GM12875 (cell line): ENCODE results near the gene DOCK4.

Experiments used
- H3K4me3 ChIP-seq: one replicate; pipeline ENCODE4 v1.5.1; 2011; ENCODE audit warnings: low read depth, low read length, control low read depth
- CTCF ChIP-seq: IDR thresholded peaks from 2 replicates; pipeline ENCODE4 v1.5.1; 2011; ENCODE audit warnings: low read depth, mild to moderate bottlenecking, control low read depth, inconsistent platforms, low read length, moderate library complexity, borderline replicate concordance; ENCODE audit not compliant: insufficient read depth

The DOCK4 gene

GRCh38 chr7:112067632-112068540, 138.3 kb downstream of the DOCK4 start:
- TF ChIP-seq CTCF, result no peak
- no peak overlapping the region for H3K4me3 ChIP-seq

GRCh38 chr7:112067200-112067599, 139.0 kb downstream of the DOCK4 start:
- TF ChIP-seq CTCF, result no peak
- no peak overlapping the region for H3K4me3 ChIP-seq

GRCh38 chr7:112065758-112066157, 140.4 kb downstream of the DOCK4 start:
- H3K4me3 ChIP-seq, result no peak overlapping the region
- TF ChIP-seq CTCF, result no peak

GRCh38 chr7:112064627-112065385, 141.4 kb downstream of the DOCK4 start:
- H3K4me3 ChIP-seq, result no peak overlapping the region
- no peak for TF ChIP-seq CTCF

- no peak for TF ChIP-seq CTCF
- H3K4me3 ChIP-seq, result no peak overlapping the region
Observed at GRCh38 chr7:112063974-112064373, 142.2 kb downstream of the DOCK4 start.

- no peak overlapping the region for H3K4me3 ChIP-seq
- no peak for TF ChIP-seq CTCF
Observed at GRCh38 chr7:112061051-112061450, 145.1 kb downstream of the DOCK4 start.
